Thyroid gland (tissue), 4 donors: ENCODE results near the gene XCL2. TPM values are rescaled to one million over a fixed set of nuclear protein-coding genes. Genes with fewer than 3 reads are reported as not detected.

Experiments used
- DNase-seq, 2 donors: peaks; one replicate each; pipeline ENCODE4 v3.0.0-alpha.2; 2019
- H3K27ac ChIP-seq, 3 donors: fragments of 200-600 bp; sonication (generic); 1 replicate in 2 of 3; 2 replicates in 1 of 3; pipeline ENCODE4 v1.5.1; 2016 to 2019; ENCODE audit warnings: mild to moderate bottlenecking in 1 of 3, moderate library complexity in 1 of 3
- H3K27me3 ChIP-seq: fragments of 200-600 bp; sonication (generic); one replicate; pipeline ENCODE4 v1.5.1; 2019
- H3K36me3 ChIP-seq, 2 donors: fragments of 200-600 bp; sonication (generic); one replicate each; pipeline ENCODE4 v1.5.1; 2016 to 2019
- H3K4me1 ChIP-seq, 2 donors: fragments of 200-600 bp; sonication (generic); one replicate each; pipeline ENCODE4 v1.5.1; 2017 to 2019
- H3K4me3 ChIP-seq, 3 donors: fragments of 200-600 bp; sonication (generic); replicated peaks in 1 of 3; 1 replicate in 2 of 3; 2 replicates in 1 of 3; pipeline ENCODE4 v1.5.1; 2016; ENCODE audit warnings: mild to moderate bottlenecking in 1 of 3
- H3K9me3 ChIP-seq: fragments of 200-600 bp; sonication (generic); one replicate; pipeline ENCODE4 v1.5.1; 2017
- CTCF ChIP-seq, 6 experiments: fragments of 200-600 bp in 3 of 6; fragments of 450-650 bp in 3 of 6; sonication (generic) in 3 of 6; IDR thresholded peaks; one replicate each; pipeline ENCODE4 v1.5.1; 2016 to 2019; ENCODE audit warnings: antibody characterized with exemption in 6 of 6, mild to moderate bottlenecking in 2 of 6, inconsistent platforms in 1 of 6, moderate library complexity in 1 of 6
- POLR2A ChIP-seq, 2 donors: fragments of 450-650 bp; IDR thresholded peaks; one replicate each; pipeline ENCODE4 v1.6.1; 2017; ENCODE audit warnings: antibody characterized with exemption in 2 of 2, mild to moderate bottlenecking in 2 of 2, moderate library complexity in 1 of 2
- WGBS, 2 donors: methylation state at CpG; one replicate each; pipeline ENCODE4 v1.1.5; 2017; 5-methylcytosine and 5-hydroxymethylcytosine counted together
- intact Hi-C: fragments of 100-400 bp; cut with DNase I; formaldehyde crosslinking; loops from one replicate; pipeline ENCODE4 v1.15.1; 2023
- total RNA-seq, 4 donors: library from RNA; depleted of rRNA; stranded (reverse); fragments of >200 nt; gene quantifications; one replicate each; pipeline ENCODE4 v1.2.3, GENCODE V29; 2016

The XCL2 gene
- total RNA-seq, 4 donors from 2014 or later: not detected

- TF ChIP-seq POLR2A (IDR thresholded peaks at IDR 0.05): no peak
- no peak for TF ChIP-seq CTCF (IDR thresholded peaks at IDR 0.05)
- H3K9me3 ChIP-seq: no peaks in the 10 kb centered on the region
- H3K4me3 ChIP-seq: no peak overlapping the region
- DNase-seq: no peak
- 74 to 84% methylated on average over 1 of the region's 1 CpG for WGBS, 2 donors
- no peak overlapping the region for H3K27ac ChIP-seq
- no peaks in the 10 kb centered on the region for H3K36me3 ChIP-seq
- no peaks in the 10 kb centered on the region for H3K27me3 ChIP-seq
- intact Hi-C loops: loop anchor here (10.0 kb wide), 1 partner anchor 222 kb away; no protein-coding TSS in a partner anchor
- no peaks in the 10 kb centered on the region for H3K4me1 ChIP-seq
These were observed 23.2 kb upstream of the XCL2 start for GRCh38 chr1:168567007-168567406.

- DNase-seq: no peak
- H3K4me1 ChIP-seq: no peaks in the 10 kb centered on the region
- no peaks in the 10 kb centered on the region for H3K27me3 ChIP-seq
- intact Hi-C loops: loop anchor here (10.0 kb wide), 1 partner anchor 221 kb away; no protein-coding TSS in a partner anchor
- WGBS, 2 donors: 75 to 78% methylated on average over 4 of the region's 4 CpGs
- H3K36me3 ChIP-seq: no peaks in the 10 kb centered on the region
- H3K9me3 ChIP-seq: no peaks in the 10 kb centered on the region
- no peak for TF ChIP-seq CTCF (IDR thresholded peaks at IDR 0.05)
- no peak for TF ChIP-seq POLR2A (IDR thresholded peaks at IDR 0.05)
- H3K4me3 ChIP-seq: no peak overlapping the region
- H3K27ac ChIP-seq: no peak overlapping the region
These were observed 22.0 kb upstream of the XCL2 start for GRCh38 chr1:168565825-168566224.

GRCh38 chr1:168561989-168562388 lies 18.2 kb upstream of the XCL2 start:
- H3K27ac ChIP-seq: no peak overlapping the region
- H3K27me3 ChIP-seq: no peaks in the 10 kb centered on the region
- no peaks in the 10 kb centered on the region for H3K4me1 ChIP-seq
- no peaks in the 10 kb centered on the region for H3K9me3 ChIP-seq
- DNase-seq: no peak
- intact Hi-C loops: loop anchor here (10.0 kb wide), 1 partner anchor 217 kb away; no protein-coding TSS in a partner anchor
- H3K4me3 ChIP-seq: no peak overlapping the region
- H3K36me3 ChIP-seq: no peaks in the 10 kb centered on the region
- TF ChIP-seq POLR2A (IDR thresholded peaks at IDR 0.05): no peak
- WGBS, 2 donors: 90 to 92% methylated on average over 2 of the region's 2 CpGs

GRCh38 chr1:168560370-168560769 lies 16.6 kb upstream of the XCL2 start:
- Histone ChIP-seq H3K4me3 (no peak overlapping the region), H3K27me3 (no peaks in the 10 kb centered on the region), H3K4me1 (no peaks in the 10 kb centered on the region), H3K36me3 (no peaks in the 10 kb centered on the region), H3K9me3 (no peaks in the 10 kb centered on the region), H3K27ac (no peak overlapping the region)
- intact Hi-C loops: loop anchor here (10.0 kb wide), 1 partner anchor 216 kb away; no protein-coding TSS in a partner anchor
- no peak for TF ChIP-seq POLR2A (IDR thresholded peaks at IDR 0.05)
- no peak for TF ChIP-seq CTCF (IDR thresholded peaks at IDR 0.05)
- DNase-seq: no peak

GRCh38 chr1:168556647-168557046 lies 12.8 kb upstream of the XCL2 start:
- no peaks in the 10 kb centered on the region for H3K9me3 ChIP-seq
- H3K36me3 ChIP-seq: no peaks in the 10 kb centered on the region
- TF ChIP-seq POLR2A (IDR thresholded peaks at IDR 0.05) (no peak), CTCF (IDR thresholded peaks at IDR 0.05) (no peak)
- H3K27ac ChIP-seq: no peak overlapping the region
- no peaks in the 10 kb centered on the region for H3K4me1 ChIP-seq
- intact Hi-C loops: no loop called here
- DNase-seq: no peak
- no peak overlapping the region for H3K4me3 ChIP-seq
- no peaks in the 10 kb centered on the region for H3K27me3 ChIP-seq
